ACC112 (cell line): ENCODE results near the gene ADPRHL1.

Experiments used
- H2AFZ ChIP-seq: fragments of 200-600 bp; sonication (generic); one replicate; pipeline ENCODE4 v1.6.0; 2017; ENCODE audit warnings: antibody characterized with exemption, low read length; ENCODE audit not compliant: unreplicated experiment
- H3K27ac ChIP-seq: fragments of 200-600 bp; sonication (generic); 2 replicates; pipeline ENCODE4 v1.5.1; 2014; ENCODE audit warnings: low read depth, mild to moderate bottlenecking, antibody characterized with exemption, low read length, moderate library complexity
- H3K27me3 ChIP-seq: fragments of 200-600 bp; sonication (generic); 2 replicates; pipeline ENCODE4 v1.6.1; 2014; ENCODE audit warnings: mild to moderate bottlenecking, antibody characterized with exemption, low read length, moderate library complexity, mixed read lengths; ENCODE audit not compliant: insufficient read depth
- H3K36me3 ChIP-seq: fragments of 200-600 bp; sonication (generic); 2 replicates; pipeline ENCODE4 v1.6.1; 2016; ENCODE audit warnings: mild to moderate bottlenecking, antibody characterized with exemption, low read length, moderate library complexity, mixed read lengths; ENCODE audit not compliant: insufficient read depth
- H3K4me1 ChIP-seq: fragments of 200-600 bp; sonication (generic); one replicate; pipeline ENCODE4 v1.6.1; 2016; ENCODE audit warnings: low read length, mixed read lengths; ENCODE audit not compliant: insufficient read depth, unreplicated experiment, control insufficient read depth
- H3K4me3 ChIP-seq: fragments of 200-600 bp; sonication (generic); 2 replicates; pipeline ENCODE4 v1.5.1; 2014; ENCODE audit warnings: mild to moderate bottlenecking, low read depth, low read length
- H3K79me2 ChIP-seq: fragments of 200-600 bp; sonication (generic); one replicate; pipeline ENCODE4 v1.6.0; 2016; ENCODE audit warnings: low read length; ENCODE audit not compliant: control insufficient read depth, unreplicated experiment, insufficient read depth

ADPRHL1 gene

GRCh38 chr13:113490496-113491417 is 37.5 kb upstream of the ADPRHL1 start, which contains the start of gene DCUN1D2:
TSS of gene DCUN1D2 (minus strand) at chr13:113490711. CDS start at chr13:113490669, 42 bp downstream.
- H3K4me3 ChIP-seq, result peak within 1 kb of the TSS; percentile 89
- peaks cover 33% of the 10 kb centered on the region for H3K4me1 ChIP-seq
- H3K27ac ChIP-seq, result peak within 1 kb of the TSS; percentile 62
- H3K79me2 ChIP-seq, result peaks cover 85% of the 10 kb centered on the region
- H2AFZ ChIP-seq, result peak within 1 kb of the TSS; percentile 78
- H3K36me3 ChIP-seq, result peaks cover 11% of the 10 kb centered on the region; the same call in 1 of the 2 replicates
- H3K27me3 ChIP-seq, result no peaks in the 10 kb centered on the region

- no peaks in the 10 kb centered on the region for H3K27me3 ChIP-seq
- H3K4me3 ChIP-seq, result peak overlapping the region; percentile 89
- peak overlapping the region; percentile 3; the same call in 1 of the 2 replicates for H3K27ac ChIP-seq
- H3K36me3 ChIP-seq, result 0 out of 2 replicates have a peak, but pooled peaks cover 3% of the 10 kb centered on the region
- peak overlapping the region; percentile 78 for H2AFZ ChIP-seq
- peaks cover 83% of the 10 kb centered on the region for H3K79me2 ChIP-seq
- peaks cover 33% of the 10 kb centered on the region for H3K4me1 ChIP-seq
These were observed 36.5 kb upstream of the ADPRHL1 start for GRCh38 chr13:113489549-113490495.

DNA sequence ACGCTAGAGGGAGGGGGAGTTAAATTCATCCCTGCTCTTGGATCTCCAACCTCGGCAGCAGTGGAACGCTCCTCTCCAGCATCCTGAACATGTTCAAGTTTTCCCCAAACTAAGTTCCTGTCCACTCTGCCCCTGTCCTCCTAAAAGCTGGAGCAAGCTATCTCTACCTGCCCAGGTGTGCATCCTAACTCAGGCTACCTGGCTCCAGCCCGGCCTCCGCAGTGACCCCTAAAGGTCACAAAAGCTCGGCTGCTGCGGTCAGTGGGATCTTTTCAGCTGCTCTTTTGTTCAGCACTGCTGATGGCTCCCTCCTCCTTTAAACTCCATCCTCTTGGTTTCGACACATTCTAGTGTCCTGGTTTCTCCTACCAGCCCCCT is 35.9 kb upstream of the ADPRHL1 start:
- Histone ChIP-seq H3K27me3 (no peaks in the 10 kb centered on the region), H3K4me3 (peak overlapping the region; percentile 89), H2AFZ (peak overlapping the region; percentile 78), H3K27ac (peak overlapping the region; percentile 3; the same call in 1 of the 2 replicates), H3K36me3 (no peaks in the 10 kb centered on the region), H3K79me2 (peaks cover 80% of the 10 kb centered on the region), H3K4me1 (peaks cover 27% of the 10 kb centered on the region)

- no peaks in the 10 kb centered on the region for H3K27me3 ChIP-seq
- peaks cover 19% of the 10 kb centered on the region for H3K4me1 ChIP-seq
- no peaks in the 10 kb centered on the region for H3K36me3 ChIP-seq
- no peak overlapping the region for H2AFZ ChIP-seq
- 0 out of 2 replicates have a peak overlapping the region, but pooled peaks have one; percentile 89 for H3K4me3 ChIP-seq
- H3K79me2 ChIP-seq, result peaks cover 81% of the 10 kb centered on the region
- H3K27ac ChIP-seq, result no peak overlapping the region
These were observed 35.0 kb upstream of the ADPRHL1 start for GRCh38 chr13:113488283-113488682.

DNA sequence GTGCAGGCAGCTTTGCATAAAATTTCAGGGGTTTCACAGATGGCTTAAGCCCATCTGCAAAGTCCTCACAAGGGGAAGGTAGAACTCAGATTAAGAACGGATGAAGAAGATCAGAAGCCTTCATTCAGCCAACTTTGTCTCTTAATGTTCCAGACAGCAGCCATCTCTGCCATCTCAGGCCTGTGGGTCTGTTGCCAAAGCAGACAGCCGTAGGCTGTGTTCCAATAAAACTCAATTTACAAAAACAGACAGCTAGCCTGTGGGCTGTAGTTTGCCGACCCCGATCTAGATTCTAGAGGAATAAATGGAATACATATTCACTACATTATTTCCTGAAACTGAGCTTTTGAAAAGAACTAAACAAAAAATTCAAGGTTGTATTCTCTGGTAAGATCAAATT is 33.4 kb upstream of the ADPRHL1 start:
- no peak overlapping the region for H3K4me3 ChIP-seq
- H3K79me2 ChIP-seq, result peaks cover 84% of the 10 kb centered on the region
- H3K4me1 ChIP-seq, result peaks cover 9% of the 10 kb centered on the region
- no peaks in the 10 kb centered on the region for H3K36me3 ChIP-seq
- no peaks in the 10 kb centered on the region for H3K27me3 ChIP-seq
- H3K27ac ChIP-seq, result no peak overlapping the region
- H2AFZ ChIP-seq, result no peak overlapping the region

DNA sequence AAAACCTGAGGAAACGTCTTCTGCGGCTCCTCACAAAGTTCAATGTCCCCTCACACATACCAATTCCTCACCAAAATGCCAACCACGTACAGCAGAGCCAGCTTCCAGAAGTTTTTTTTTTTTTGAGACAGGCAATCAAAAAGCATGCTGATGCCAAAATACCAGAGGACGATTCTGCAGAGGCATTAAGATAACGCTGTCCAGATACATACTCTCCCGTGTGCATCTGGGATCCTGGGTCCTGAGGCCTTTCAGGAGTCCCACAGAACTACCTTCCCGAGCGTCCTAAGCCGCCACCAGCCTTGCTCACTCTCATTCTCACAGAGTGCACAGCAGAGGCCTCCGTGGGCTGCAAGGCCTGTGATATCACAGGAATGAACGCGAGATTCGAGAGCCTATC is 32.3 kb upstream of the ADPRHL1 start:
- H3K4me1 ChIP-seq, result peaks cover 9% of the 10 kb centered on the region
- no peak overlapping the region for H3K27ac ChIP-seq
- H3K4me3 ChIP-seq, result no peak overlapping the region
- H3K36me3 ChIP-seq, result no peaks in the 10 kb centered on the region
- H2AFZ ChIP-seq, result no peak overlapping the region
- H3K27me3 ChIP-seq, result no peaks in the 10 kb centered on the region
- peaks cover 77% of the 10 kb centered on the region for H3K79me2 ChIP-seq

- H3K27ac ChIP-seq, result no peak overlapping the region
These were observed 30.4 kb upstream of the ADPRHL1 start for GRCh38 chr13:113483504-113484293.

DNA sequence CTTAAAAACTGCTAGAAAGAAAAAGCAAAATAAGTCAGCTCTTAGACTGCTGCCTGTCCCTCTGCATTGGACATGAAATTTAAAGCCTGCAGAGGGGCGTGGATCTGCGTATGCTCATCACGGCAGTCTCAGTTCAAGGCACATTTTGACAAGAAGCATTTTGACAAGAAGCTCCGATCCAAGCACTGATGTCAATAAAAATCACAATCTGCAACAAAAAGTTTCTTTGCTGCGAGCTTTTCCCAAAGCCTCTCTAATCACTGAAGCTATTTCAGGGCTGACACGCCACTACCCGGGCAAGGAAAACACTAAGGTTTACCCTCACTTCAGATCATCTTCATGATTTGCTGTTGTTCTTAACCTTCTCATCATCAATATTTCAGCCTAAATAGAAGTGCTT is 29.8 kb upstream of the ADPRHL1 start:
- Histone ChIP-seq H3K27ac (no peak overlapping the region), H3K4me3 (no peak overlapping the region), H2AFZ (no peak overlapping the region), H3K36me3 (peaks cover 21% of the 10 kb centered on the region), H3K79me2 (peaks cover 56% of the 10 kb centered on the region), H3K4me1 (no peaks in the 10 kb centered on the region), H3K27me3 (no peaks in the 10 kb centered on the region)

More at GRCh38 chr13:113483504-113484293, 30.4 kb upstream of the ADPRHL1 start:
- Histone ChIP-seq H3K4me3 (no peak overlapping the region), H3K27me3 (no peaks in the 10 kb centered on the region), H2AFZ (no peak overlapping the region), H3K79me2 (peaks cover 62% of the 10 kb centered on the region), H3K36me3 (peaks cover 15% of the 10 kb centered on the region), H3K4me1 (peaks cover 3% of the 10 kb centered on the region)

DNA sequence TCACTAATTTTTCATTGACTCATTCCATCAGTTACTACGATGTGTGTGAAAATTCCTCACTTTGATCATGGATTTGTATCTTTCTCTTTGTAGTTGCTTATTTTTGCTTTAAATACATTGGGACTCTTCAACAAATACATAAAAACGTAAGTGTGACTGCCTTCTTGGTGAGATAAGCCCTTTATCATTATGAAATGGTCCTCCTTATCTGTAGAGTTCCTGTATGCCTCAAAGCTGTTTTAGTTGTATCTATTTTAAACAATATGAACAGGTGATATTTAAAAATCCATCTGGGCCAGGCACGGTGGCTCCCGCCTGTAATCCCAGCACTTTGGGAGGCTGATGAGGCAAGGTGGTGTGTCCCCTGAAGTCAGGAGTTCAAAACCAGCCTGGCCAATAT is 25.9 kb upstream of the ADPRHL1 start:
- H3K79me2 ChIP-seq, result peaks cover 23% of the 10 kb centered on the region
- no peak overlapping the region for H2AFZ ChIP-seq
- no peaks in the 10 kb centered on the region for H3K4me1 ChIP-seq
- no peak overlapping the region for H3K27ac ChIP-seq
- H3K4me3 ChIP-seq, result no peak overlapping the region
- H3K36me3 ChIP-seq, result peaks cover 33% of the 10 kb centered on the region
- no peaks in the 10 kb centered on the region for H3K27me3 ChIP-seq

DNA sequence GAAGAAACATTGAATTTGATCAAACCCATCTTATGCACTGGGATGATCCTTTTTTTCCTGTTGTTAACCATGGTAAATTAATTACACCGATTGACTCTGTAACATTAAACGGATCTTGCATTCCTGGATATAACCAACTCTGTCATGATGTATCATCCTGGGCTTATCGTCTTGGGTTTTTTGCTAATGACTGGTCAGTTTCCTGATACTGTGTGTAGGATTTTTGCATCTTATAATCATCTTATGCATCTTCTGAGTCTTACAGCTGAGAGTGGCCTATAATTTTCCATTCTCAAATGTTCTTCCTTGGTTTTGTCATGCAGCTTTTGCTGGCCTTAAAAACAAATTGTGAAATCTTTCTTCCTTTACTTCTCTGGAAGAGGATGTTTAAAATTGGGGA is 24.4 kb upstream of the ADPRHL1 start:
- Histone ChIP-seq H3K27me3 (no peaks in the 10 kb centered on the region), H3K27ac (no peak overlapping the region), H3K4me1 (no peaks in the 10 kb centered on the region), H3K4me3 (no peak overlapping the region), H2AFZ (no peak overlapping the region), H3K79me2 (peaks cover 9% of the 10 kb centered on the region), H3K36me3 (peaks cover 39% of the 10 kb centered on the region)
